Stomach (tissue), 4 donors: ENCODE measurements around the gene SPCS2.

Experiments used
- CTCF ChIP-seq, 7 experiments: fragments of 450-650 bp in 4 of 7; fragments of 200-600 bp in 3 of 7; sonication (generic) in 3 of 7; IDR thresholded peaks; one replicate each; pipeline ENCODE4 v1.5.1; 2016 to 2019; ENCODE audit warnings: antibody characterized with exemption in 7 of 7, control low read depth in 2 of 7, mild to moderate bottlenecking in 1 of 7
- EP300 ChIP-seq: sonication (generic); formaldehyde crosslinking; IDR thresholded peaks from one replicate; pipeline ENCODE4 v1.6.1; 2017; ENCODE audit warnings: antibody characterized with exemption
- POLR2AphosphoS5 ChIP-seq, 3 donors: sonication (generic); formaldehyde crosslinking; IDR thresholded peaks; one replicate each; pipeline ENCODE4 v1.6.1; 2016; ENCODE audit warnings: antibody characterized with exemption in 3 of 3

DNA sequence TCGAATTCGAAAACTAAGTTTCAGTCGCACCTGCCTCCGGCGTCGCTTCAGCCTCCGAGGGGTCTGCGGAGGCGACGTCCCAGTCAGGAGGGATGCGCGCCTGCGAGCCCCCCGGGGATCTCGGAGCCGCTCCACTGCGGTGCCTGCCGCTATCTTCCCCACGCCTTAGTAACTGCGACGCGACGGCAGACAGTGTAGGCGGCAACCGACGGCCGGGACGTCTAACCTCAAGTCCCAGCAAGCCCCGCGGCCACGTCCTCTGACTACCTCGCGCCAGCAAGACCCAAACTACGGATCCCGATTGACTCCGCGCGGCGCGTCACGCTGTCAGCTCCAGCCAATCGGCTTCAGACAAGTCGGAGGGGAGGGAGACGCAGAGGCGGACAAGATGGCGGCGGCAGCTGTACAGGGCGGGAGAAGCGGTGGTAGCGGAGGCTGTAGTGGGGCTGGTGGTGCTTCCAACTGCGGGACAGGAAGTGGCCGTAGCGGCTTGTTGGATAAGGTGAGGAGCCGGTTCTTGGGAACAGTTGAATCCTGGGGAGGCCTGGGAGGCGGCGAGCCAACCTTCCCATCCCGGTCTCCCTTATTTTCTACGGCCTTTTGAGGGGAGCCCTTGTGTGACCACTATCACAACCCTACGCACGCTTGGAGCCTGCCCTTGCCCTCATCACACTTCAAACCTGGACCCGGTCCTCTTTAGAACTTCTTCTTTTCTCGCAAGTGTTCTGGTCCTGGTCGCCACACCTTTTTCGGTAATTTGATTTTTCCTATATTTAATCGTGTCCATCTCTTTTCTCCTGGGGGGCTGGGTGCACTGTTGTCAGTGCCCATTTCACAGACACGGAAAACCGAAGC lies at the start of gene SPCS2, which contains the start of gene XRRA1:
- TF ChIP-seq POLR2AphosphoS5 (IDR thresholded peaks at IDR 0.05): peak; percentile 94 to 99 (median 94)
- TF ChIP-seq CTCF (IDR thresholded peaks at IDR 0.05): no peak
- TF ChIP-seq EP300: no peak
